ENCODE results near the gene HMGCLL1.

The HMGCLL1 gene

GRCh38 chr6:55578537-55579363 lies at the start of gene HMGCLL1:
TSS of gene HMGCLL1 (minus strand) at chr6:55579192. CDS start at chr6:55579055, 137 bp downstream.
- no peak for DNase-seq

- DNase-seq: no peak
Observed at GRCh38 chr6:55621993-55622392, 43.0 kb upstream of the HMGCLL1 start.

- no peak for DNase-seq
Observed at GRCh38 chr6:55621244-55621643, 42.3 kb upstream of the HMGCLL1 start.

GRCh38 chr6:55617272-55617671 lies 38.3 kb upstream of the HMGCLL1 start:
- DNase-seq: no peak

- DNase-seq: no peak
Observed at GRCh38 chr6:55604021-55604420, 25.0 kb upstream of the HMGCLL1 start.

GRCh38 chr6:55601120-55601519 lies 22.1 kb upstream of the HMGCLL1 start:
- no peak for DNase-seq

GRCh38 chr6:55594442-55594841 lies 15.4 kb upstream of the HMGCLL1 start:
- no peak for DNase-seq

- no peak for DNase-seq
Observed at GRCh38 chr6:55584654-55585354, 5.8 kb upstream of the HMGCLL1 start.

GRCh38 chr6:55576811-55577210 lies 2.2 kb downstream of the HMGCLL1 start:
- no peak for DNase-seq

- DNase-seq: no peak
Observed at GRCh38 chr6:55574556-55574955, 4.4 kb downstream of the HMGCLL1 start.

GRCh38 chr6:55569638-55570037 lies 9.4 kb downstream of the HMGCLL1 start:
- DNase-seq: no peak

- no peak for DNase-seq
Observed at GRCh38 chr6:55568808-55569439, 10.1 kb downstream of the HMGCLL1 start.

GRCh38 chr6:55567558-55567957 lies 11.4 kb downstream of the HMGCLL1 start:
- no peak for DNase-seq

GRCh38 chr6:55566036-55566710 lies 12.8 kb downstream of the HMGCLL1 start:
- DNase-seq: no peak

- no peak for DNase-seq
Observed at GRCh38 chr6:55562318-55562717, 16.7 kb downstream of the HMGCLL1 start.

- no peak for DNase-seq
Observed at GRCh38 chr6:55560290-55560885, 18.6 kb downstream of the HMGCLL1 start.

- no peak for DNase-seq
Observed at GRCh38 chr6:55557146-55557545, 21.8 kb downstream of the HMGCLL1 start.

- no peak for DNase-seq
Observed at GRCh38 chr6:55545791-55546190, 33.2 kb downstream of the HMGCLL1 start.

- DNase-seq: no peak
Observed at GRCh38 chr6:55543633-55544309, 35.2 kb downstream of the HMGCLL1 start.

GRCh38 chr6:55541024-55541423 lies 38.0 kb downstream of the HMGCLL1 start:
- no peak for DNase-seq

- no peak for DNase-seq
Observed at GRCh38 chr6:55536391-55536956, 42.5 kb downstream of the HMGCLL1 start.

- no peak for DNase-seq
Observed at GRCh38 chr6:55531496-55531895, 47.5 kb downstream of the HMGCLL1 start.
